Effector CD8-positive, alpha-beta T cell (primary cell): ENCODE results near the gene NUP98.
"Not testable (repeated sequence)": the region's sequence is repeated elsewhere in the genome, so short reads cannot be mapped to it uniquely, and the experiment has no call there.

ENCODE experiments used
- DNase-seq: peaks from one replicate; lab custom pipeline; 2025; lab: John Stamatoyannopoulos, UW

NUP98 gene

DNA sequence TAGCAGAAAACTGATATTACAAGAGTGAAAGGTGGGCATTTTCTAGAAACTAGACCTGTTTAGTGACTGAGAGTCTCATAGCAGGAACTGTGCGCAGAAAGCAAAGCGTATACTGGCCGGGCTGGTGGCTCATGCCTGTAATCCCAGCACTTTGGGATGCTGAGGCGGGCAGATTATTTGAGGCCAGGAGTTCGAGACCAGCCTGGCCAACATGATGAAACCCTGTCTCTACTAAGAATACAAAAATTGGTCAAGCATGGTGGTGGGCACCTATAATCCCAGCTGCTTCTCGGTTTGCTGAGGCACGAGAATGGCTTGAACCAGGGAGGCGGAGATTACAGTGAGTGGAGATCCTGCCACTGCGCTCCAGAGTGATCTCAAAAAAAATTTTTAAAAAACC lies 1.8 kb upstream of the NUP98 start:
- DNase-seq, result no peak

DNA sequence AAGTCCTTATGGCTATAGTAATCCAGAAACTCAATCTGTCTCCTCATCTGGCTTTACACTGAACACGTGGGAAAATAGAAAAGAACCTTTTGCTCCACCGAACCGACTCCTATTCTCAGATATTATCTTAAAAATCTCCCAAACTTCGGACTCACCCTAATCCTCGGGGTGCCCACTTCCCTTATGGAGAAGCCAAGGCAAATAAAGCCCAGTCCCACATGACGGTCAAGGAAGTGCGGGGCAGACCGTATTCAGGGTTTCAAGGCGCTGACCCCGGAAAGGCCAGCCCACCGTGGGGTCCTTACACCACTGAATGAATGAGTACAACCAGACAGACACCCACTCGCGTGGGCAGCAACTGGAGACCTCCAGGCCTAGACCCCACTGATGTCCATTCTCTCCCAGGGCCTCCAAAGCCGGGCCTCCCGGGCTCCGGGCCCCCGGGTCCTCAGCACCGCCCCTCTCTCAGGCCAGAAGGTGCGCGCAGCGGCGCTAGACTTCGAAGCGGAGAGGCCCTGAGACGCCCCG lies 489 bp downstream of the NUP98 start:
- no peak for DNase-seq

DNA sequence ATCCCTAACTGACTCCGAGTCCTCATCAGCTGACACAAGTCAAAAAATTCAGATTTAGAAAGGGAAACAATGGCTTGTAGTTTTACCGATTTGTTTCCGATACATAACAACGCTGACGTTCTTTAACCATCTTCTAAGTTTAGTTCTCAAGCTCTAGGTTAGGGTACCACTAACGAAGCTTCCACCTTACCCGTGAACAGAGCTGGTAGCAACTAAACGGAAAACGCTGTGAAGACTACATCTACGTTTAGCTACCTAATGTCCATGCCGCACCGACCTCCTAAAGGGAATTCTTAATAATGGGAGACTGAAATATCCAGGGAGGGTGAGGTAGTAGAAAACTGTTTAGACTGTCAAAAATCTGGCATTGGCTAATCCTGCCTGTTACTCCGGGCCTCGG lies 1.0 kb downstream of the NUP98 start:
- no peak for DNase-seq

DNA sequence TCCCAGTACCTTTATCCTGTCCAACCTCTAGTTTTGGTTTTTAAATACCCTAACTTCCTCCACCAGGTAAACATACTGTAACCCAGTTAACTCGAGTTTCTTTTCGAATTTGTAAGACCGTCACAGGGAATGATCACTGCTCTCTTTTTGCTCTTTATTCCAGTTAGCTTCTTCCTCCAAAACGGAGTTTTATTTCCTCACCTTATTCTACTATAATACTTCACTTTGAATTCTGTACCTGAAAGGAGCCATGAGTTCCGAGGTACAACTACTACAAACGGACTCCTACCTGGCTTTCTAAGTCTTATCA lies 1.4 kb downstream of the NUP98 start:
- DNase-seq, result no peak

DNA sequence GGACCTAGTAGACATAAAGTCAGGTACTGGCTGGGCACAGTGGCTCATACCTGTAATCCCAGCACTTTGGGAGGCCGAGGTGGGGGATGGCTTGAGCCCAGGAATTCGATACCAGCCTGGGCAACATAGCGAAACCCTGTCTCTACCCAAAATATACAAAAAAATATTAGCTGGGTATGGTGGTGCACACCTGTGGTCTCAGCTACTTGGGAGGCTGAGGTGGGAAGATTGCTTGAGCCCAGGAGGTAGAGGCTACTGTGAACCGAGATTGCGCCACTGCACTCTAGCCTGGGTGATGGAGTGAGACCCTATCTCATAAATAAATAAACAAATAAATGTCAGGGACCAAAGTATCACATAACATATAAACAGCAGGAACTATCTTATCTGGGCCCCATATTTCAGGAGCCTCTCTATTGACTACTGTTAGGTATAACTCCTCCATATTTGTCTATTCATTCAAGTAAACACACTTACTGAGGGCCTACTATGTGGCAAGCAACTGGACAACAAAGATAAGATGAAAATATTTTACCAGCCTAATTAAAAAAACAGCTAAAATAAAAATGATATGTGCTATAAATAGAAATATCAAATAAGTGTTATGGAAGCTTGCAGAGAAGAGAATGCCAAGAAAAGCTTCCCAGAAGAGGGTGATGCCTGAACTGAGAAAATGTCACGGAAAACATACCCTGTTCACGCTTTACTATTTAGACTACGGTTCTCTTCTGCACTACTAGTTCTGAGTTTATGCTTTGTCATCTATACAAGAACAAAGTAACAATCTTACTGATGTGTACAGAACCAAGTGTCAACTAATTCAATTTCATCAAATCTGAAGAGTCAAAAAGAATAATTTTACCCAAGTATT lies 2.0 kb downstream of the NUP98 start:
- no peak for DNase-seq

DNA sequence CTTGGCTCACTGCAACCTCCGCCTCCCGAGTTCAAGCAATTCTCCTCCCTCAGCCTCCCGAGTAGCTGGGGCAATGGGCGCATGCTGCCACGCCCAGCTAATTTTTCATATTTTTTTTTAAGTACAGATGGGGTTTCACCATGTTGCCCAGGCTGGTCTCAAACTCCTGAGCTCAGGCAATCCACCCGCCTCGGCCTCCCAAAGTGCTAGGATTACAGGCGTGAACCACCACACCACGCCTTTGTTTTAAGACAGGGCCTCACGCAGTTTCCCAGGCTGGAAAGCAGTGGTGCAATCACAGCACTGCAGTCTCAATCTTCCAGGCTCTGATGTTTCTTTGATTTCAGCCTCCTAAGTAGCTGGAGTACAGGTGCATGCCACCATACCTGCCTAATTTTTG lies 3.0 kb downstream of the NUP98 start:
- DNase-seq, result not testable (repeated sequence)

DNA sequence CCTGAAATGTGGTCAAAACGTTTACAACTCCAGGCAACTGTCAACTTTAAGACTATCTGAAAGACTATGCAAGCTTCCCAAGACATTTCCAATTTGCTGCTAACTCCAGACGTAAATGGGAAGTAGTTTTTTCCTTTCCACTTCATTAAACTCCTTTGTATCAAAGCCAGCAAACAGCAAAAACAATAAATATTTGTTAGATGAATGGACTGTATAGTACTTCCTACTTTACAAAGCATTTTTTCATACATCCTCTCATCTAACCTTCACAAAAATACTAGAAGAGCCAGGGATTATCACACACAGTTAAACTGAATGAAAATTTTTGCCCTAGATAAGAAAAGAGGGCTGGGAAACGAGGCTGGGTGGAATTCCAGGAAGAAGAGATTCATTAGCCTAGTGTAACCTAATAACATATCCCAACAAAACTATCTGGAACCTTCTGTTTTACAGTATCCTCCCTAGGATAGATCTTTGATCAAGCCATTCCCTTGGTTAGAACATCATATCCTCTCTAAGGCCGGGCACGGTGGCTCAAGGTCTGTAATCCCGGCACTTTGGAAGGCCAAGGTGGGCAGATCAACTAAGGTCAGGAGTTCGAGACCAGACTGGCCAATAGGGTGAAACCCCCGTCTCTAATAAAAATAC lies 10.4 kb downstream of the NUP98 start:
- DNase-seq, result no peak

DNA sequence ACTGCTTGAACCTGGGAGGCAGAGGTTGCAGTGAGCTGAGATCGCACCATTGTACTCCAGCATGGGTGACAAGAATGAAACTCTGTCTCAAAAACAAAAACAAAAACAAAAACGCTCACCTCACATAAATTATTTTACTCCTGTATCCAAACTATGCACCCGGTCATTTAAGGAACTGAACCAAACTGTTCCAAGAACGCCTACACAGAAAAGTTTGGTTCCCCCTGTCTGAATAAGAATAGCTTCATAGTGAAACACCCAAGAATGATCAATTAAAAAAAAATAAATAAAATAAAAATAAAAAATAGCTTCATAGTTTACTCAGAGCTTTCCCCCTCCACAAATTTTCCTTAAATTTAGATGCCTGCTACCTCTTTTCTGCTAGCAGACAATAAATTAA lies 13.7 kb downstream of the NUP98 start:
- DNase-seq, result no peak

DNA sequence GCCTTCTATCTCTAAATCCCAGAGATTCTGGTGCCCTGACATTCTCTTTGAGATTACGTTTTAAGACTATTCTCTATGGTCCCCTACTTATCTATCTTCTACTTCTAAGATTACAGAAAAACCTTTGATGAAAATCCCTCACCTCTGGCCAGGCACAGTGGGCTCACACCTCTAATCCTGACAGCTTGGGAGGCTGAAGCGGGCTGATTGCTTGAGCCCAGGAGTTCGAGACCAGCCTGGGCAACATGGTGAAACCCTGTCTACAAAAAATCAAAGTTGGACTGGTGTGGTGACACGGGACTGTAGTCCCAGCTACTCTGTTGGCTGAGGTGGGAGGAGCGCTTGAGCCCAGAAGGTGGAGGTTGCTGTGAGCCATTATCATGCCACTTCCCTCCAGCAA lies 14.4 kb downstream of the NUP98 start:
- DNase-seq, result no peak

DNA sequence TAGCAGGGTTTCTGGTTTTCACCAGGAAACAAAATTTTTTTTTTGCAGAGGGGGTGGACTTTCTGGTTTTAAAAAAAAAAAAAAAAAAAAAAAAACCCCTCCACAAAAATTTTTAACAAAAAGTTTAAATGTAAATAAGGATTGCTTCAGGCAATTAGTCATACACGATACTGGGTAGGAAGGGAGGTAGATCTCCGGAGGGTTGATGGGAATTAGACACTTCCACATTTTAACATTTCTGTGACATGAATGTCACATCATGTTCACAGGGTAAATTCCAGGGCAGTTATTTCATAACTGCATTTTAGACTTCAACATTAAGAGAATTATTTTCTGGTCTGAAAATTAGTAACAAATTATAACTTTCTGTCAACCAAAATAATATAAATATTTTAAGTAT lies 15.9 kb downstream of the NUP98 start:
- no peak for DNase-seq

DNA sequence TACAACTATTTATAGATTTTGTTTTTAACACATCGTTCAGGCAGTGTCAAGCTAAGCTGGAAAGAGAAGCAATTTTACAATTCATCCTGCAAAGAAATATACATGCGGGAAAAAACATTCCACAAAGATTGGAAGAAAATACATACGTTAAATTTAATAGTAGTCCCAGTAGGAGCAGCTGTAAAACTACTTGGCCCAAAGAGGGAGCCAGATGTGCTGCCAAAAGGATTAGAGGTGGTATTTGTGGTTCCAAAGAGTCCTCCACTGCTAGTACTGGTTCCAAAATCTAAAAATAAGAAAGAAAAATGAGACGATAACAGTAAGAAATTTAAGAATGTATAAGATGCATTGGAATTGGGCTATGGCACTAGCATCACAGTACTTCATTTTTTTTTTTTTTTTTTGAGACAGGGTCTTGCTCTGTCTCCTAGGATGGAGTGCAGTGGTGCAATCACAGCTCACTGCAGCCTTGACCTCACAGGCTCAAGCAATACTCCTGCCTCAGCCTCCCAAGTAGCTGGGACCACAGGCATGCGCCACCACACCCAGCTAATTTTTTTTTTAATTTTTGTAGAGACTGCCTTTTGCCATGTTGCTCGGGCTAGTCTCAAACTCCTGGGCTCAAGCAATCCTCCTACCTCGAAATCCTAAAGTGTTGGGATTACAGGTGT lies 21.5 kb downstream of the NUP98 start:
- no peak for DNase-seq

DNA sequence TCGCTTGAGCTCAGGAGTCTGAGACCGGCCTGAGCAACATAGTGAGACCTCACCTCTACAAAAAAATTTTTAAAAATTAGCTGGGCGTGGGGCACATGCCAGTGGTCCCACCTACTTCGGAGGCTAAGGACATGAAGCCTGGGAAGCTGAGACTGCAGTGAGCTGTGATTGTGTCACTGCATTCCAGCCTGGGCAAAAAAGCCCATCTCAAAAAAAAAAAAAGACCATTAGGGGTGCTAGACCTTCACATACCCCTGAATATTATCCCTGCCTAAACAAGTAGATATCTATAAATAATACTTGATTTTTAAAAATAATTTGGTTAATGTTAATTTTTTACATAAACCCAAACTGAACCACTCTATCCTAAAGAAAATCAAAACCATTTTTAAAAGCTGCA lies 24.2 kb downstream of the NUP98 start:
- no peak for DNase-seq

DNA sequence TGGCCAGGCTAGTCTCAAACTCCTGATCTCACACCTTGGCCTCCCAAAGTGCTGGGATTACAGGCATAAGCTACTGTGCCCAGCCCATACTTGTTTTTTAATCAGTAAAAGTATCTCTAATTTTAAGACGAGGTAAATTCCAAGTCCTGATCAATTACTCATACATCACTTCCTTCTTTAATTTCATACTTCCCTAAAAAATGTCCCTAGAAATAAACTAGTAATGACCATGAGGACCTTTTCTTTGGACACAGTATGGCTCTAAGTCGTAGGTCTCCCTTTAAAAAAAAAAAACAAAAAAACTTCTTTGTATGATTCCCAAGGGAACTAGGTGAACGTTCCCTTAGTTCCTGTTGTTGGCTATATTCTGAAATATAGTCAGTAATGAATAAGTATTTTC lies 29.8 kb downstream of the NUP98 start:
- no peak for DNase-seq

DNA sequence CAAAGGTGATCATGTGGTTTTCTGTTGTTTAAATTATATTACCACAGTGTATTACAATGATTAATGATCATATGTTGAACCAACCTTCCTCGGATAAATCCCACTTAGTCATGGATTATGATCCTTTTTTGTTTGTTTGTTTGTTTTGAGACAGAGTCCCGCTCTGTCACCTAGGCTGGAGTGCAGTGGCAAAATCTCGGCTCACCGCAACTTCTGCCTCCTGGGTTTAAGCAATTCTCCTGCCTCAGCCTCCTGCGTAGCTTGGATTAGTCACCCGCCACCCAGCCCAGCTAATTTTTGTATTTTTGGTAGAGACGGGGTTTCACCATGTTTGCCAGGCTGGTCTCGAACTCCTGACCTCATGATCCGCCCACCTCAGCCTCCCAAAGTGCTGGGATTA lies 30.5 kb downstream of the NUP98 start:
- DNase-seq, result not testable (repeated sequence)

DNA sequence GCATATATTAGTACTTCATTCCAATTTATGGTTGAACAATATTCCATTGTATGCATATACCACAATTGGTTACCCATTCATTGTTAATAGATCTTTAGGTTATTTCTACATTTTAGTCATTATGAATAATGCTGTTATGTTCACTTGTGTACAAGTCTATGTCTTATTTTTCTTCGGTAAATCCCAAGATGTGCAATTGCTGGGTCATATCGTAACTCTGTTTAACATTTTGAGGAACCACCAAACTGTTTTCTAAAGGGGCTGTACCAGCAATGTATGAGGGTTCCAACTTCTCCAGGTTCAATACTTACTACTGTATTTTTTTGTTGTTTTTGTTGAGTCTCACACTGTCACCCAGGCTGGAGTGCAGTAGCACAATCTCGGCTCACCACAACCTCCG lies 33.1 kb downstream of the NUP98 start:
- DNase-seq, result no peak

DNA sequence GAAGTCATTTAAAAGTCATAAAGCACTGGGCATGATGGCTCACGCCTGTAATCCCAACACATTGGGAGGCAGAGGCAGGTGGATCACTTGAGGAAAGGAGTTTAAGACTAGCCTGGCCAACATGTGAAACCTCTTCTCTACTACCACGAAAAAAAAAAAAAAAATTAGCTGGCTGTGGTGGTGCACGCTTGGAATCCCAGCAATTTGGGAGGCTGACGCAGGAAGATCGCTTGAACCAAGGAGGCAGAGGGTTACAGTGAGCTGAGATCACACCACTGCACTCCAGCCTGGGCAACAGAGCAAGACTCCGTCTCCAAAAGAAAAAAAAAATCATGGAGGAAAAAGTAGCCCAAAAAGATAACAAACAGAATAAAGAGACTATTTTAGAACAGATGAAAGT lies 42.2 kb downstream of the NUP98 start:
- no peak for DNase-seq

DNA sequence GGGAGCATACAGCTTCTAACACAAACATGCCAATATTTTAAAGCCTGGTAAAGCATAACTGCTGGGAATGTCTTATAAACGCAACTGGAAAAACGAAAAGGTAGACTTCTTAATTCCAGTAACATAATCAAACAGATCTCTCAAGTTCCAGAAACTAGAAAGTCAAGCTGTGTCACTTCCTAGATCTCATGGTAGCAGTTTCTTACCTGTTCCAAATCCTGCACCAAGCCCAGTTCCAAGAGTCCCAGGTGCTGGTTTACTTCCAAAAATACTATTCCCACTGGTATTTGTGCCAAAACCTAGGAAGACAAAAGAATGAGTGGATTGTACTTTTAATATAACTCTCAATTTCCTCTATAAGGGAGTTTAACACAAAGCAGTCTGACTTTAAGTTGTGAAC lies 44.2 kb downstream of the NUP98 start:
- no peak for DNase-seq

DNA sequence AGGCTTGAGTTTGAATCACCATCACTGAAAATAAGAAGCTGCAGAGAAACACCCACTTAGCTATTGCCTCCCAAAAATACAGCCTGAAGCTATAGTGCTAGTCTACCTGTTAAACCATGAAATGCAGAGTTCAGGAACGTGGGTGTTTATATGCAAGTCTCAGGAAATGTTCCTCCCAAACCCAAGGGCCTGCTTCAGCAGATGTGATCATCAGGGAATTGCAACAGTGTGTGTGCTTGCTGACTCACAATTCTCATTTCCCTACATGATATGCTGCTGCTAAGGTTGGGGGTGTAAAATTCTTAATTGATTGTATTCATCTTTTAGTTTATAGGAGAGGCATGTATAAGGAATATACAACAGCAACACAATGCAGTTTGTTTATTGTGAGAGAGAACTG lies 49.6 kb downstream of the NUP98 start:
- no peak for DNase-seq

DNA sequence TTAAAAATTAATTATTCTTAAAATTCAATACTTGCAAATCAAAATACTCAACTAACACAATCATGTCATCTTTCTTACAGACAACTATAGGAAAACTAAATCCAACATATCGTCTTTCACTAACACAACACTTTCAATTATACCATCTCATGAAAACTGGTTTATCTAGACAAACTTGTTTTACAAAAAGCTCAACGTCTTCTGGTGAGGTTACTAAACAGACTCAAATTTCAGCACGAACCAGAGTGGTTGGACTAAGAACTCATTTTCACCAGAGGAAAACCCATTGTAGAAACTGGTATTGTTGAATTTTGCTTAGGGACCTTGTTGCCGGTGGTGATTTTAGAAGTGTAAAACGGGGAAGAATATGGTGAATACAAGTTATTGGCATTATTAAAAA lies 52.2 kb downstream of the NUP98 start:
- no peak for DNase-seq

DNA sequence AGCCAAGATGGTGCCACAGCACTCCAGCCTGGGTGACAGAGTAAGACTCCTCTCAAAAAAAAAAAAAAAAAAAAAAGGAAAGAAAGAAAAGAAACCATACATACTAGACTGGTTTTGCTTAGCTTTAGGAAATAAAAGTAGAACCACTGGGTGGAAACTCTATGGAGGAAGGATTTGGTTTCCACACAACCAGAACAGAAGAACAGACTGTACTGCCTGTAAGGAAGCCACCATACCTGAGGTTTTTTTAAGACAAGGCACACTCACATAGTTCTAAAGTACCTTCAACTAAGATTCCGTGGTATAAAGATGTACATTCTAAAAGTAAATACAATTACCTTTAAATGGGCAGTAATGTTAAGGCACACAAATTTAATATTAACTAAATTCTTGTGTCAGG lies 58.6 kb downstream of the NUP98 start:
- no peak for DNase-seq

DNA sequence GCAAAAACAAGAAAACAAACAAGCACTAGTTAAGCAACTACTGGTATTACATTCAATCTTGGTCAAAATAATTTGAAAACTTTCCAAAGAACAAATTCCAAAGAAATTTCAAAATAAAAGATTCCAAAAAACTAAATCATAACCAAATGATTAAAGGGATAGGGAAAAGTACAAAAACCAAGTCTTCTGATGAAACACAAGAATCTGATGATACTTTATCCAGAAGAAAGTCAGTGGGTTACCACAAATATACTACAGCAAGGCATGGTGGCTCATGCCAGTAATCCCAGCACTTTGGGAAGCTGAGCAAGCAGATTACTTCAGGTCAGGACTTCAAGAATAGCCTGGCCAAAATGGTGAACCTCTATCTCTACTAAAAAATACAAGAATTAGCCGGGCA lies 59.1 kb downstream of the NUP98 start:
- no peak for DNase-seq

DNA sequence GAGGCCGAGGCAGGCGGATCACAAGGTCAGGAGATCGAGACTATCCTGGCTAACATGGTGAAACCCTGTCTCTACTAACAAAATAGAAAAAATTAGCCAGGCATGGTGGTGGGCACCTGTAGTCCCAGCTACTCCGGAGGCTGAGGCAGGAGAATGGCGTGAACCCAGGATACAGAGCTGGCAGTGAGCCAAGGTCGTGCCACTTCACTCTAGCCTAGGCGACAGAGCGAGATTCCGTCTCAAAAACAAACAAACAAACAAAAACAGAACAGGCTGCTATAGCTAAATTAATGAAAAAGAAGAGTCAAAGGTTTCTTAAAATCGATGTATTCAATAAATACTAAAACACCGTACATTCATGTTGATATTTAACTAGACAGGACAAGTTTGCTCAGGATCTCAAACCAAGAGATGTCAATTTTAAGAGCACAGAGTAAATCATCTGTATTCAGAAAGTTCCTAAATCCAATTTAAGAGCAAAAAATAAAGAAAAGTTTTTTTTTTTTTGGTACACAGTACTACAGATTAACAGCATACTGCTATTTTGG lies 59.9 kb downstream of the NUP98 start:
- DNase-seq, result no peak

DNA sequence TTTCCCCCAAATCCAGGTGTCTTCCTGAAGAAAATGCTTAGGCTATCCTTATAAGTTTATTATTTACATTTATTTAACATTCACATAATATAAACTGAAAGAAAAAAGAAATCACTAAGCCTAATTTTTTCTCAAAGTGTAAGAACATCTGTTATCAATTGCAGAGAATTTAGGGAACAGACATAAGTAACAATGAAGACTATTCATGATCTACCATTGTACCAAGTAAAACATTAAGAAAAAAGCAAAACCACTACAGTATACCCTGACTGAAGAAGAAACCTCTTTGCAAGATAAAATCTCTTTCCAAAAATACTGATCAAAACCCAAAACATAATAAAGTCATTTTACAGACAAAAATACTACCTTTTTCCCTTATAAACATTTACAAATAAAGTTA lies 60.5 kb downstream of the NUP98 start:
- no peak for DNase-seq
